Mammary epithelial cell (primary cell): Measurements from ENCODE around the gene CDK14.

Experiments used
- EZH2 ChIP-seq: IDR thresholded peaks from 2 replicates; pipeline ENCODE4 v1.6.1; 2012; ENCODE audit warnings: low read length, inconsistent platforms, borderline replicate concordance
- TF ChIP-seq, protein P1 (sequence below), 2 donors: IDR thresholded peaks in 1 of 2; conservative IDR thresholded peaks in 1 of 2; 2 replicates each; pipeline ENCODE4 v1.5.1; 2011 to 2012; ENCODE audit warnings: inconsistent platforms in 2 of 2, low read length in 2 of 2, mild to moderate bottlenecking in 2 of 2, control low read depth in 1 of 2, low read depth in 1 of 2; ENCODE audit not compliant: insufficient read depth in 1 of 2; ENCODE audit errors: extremely low read depth in 1 of 2

GRCh38 chr7:90889210-90889609 lies 293.1 kb downstream of the CDK14 start:
- TF ChIP-seq, protein P1, sequence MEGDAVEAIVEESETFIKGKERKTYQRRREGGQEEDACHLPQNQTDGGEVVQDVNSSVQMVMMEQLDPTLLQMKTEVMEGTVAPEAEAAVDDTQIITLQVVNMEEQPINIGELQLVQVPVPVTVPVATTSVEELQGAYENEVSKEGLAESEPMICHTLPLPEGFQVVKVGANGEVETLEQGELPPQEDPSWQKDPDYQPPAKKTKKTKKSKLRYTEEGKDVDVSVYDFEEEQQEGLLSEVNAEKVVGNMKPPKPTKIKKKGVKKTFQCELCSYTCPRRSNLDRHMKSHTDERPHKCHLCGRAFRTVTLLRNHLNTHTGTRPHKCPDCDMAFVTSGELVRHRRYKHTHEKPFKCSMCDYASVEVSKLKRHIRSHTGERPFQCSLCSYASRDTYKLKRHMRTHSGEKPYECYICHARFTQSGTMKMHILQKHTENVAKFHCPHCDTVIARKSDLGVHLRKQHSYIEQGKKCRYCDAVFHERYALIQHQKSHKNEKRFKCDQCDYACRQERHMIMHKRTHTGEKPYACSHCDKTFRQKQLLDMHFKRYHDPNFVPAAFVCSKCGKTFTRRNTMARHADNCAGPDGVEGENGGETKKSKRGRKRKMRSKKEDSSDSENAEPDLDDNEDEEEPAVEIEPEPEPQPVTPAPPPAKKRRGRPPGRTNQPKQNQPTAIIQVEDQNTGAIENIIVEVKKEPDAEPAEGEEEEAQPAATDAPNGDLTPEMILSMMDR (conservative IDR thresholded peaks at IDR 0.05 in 1 of 2, IDR thresholded peaks at IDR 0.05 in 1 of 2; ENCODE audit: extremely low read depth in 1 of 2, insufficient read depth in 1 of 2, low read depth in 1 of 2, low read length in 2 of 2) = no peak
- no peak for TF ChIP-seq EZH2
